ENCODE measurements around the gene ZNF385B.
"Not testable (repeated sequence)": the region's sequence is repeated elsewhere in the genome, so short reads cannot be mapped to it uniquely, and the experiment has no call there.

Gene ZNF385B

GRCh38 chr2:179861416-179862067 is at the start of gene ZNF385B:
ZNF385B (minus strand) TSS chr2:179861612.
- DNase-seq (ENCODE audit: low read depth in 2 of 2) = no peak

GRCh38 chr2:179910735-179911113 is 49.3 kb upstream of the ZNF385B start:
- DNase-seq (ENCODE audit: low read depth in 2 of 2) = no peak

GRCh38 chr2:179909845-179910734 is 48.7 kb upstream of the ZNF385B start:
- no peak for DNase-seq (ENCODE audit: low read depth in 2 of 2)

GRCh38 chr2:179900655-179901054 is 39.2 kb upstream of the ZNF385B start:
- no peak for DNase-seq (ENCODE audit: low read depth in 2 of 2)

- DNase-seq (ENCODE audit: low read depth in 2 of 2) = no peak
Observed at GRCh38 chr2:179899666-179900065, 38.3 kb upstream of the ZNF385B start.

- no peak for DNase-seq (ENCODE audit: low read depth in 2 of 2)
Observed at GRCh38 chr2:179898873-179899272, 37.5 kb upstream of the ZNF385B start.

- no peak for DNase-seq (ENCODE audit: low read depth in 2 of 2)
Observed at GRCh38 chr2:179893616-179894015, 32.2 kb upstream of the ZNF385B start.

GRCh38 chr2:179891237-179891636 is 29.8 kb upstream of the ZNF385B start:
- no peak for DNase-seq (ENCODE audit: low read depth in 2 of 2)

GRCh38 chr2:179890666-179891065 is 29.3 kb upstream of the ZNF385B start:
- no peak for DNase-seq (ENCODE audit: low read depth in 2 of 2)

- DNase-seq (ENCODE audit: low read depth in 2 of 2) = not testable (repeated sequence)
Observed at GRCh38 chr2:179888642-179889041, 27.2 kb upstream of the ZNF385B start.

GRCh38 chr2:179884193-179884592 is 22.8 kb upstream of the ZNF385B start:
- no peak for DNase-seq (ENCODE audit: low read depth in 2 of 2)

GRCh38 chr2:179882851-179883806 is 21.7 kb upstream of the ZNF385B start:
- DNase-seq (ENCODE audit: low read depth in 2 of 2) = no peak

GRCh38 chr2:179877601-179878364 is 16.4 kb upstream of the ZNF385B start:
- no peak for DNase-seq (ENCODE audit: low read depth in 2 of 2)

- no peak for DNase-seq (ENCODE audit: low read depth in 2 of 2)
Observed at GRCh38 chr2:179876266-179876665, 14.9 kb upstream of the ZNF385B start.

- no peak for DNase-seq (ENCODE audit: low read depth in 2 of 2)
Observed at GRCh38 chr2:179875864-179876263, 14.5 kb upstream of the ZNF385B start.

GRCh38 chr2:179862898-179863458 is 1.6 kb upstream of the ZNF385B start:
- DNase-seq (ENCODE audit: low read depth in 2 of 2) = no peak

- no peak for DNase-seq (ENCODE audit: low read depth in 2 of 2)
Observed at GRCh38 chr2:179861027-179861415, 391 bp downstream of the ZNF385B start.

- no peak for DNase-seq (ENCODE audit: low read depth in 2 of 2)
Observed at GRCh38 chr2:179860255-179861026, 971 bp downstream of the ZNF385B start.

GRCh38 chr2:179859523-179859922 is 1.9 kb downstream of the ZNF385B start:
- no peak for DNase-seq (ENCODE audit: low read depth in 2 of 2)

- DNase-seq (ENCODE audit: low read depth in 2 of 2) = no peak
Observed at GRCh38 chr2:179857236-179857635, 4.2 kb downstream of the ZNF385B start.

Data from stimulated activated CD8-positive, alpha-beta memory T cell treated with anti-CD3 and anti-CD28 coated beads, Interleukin-15, amount 100 ng/mL, for 4 hours (primary cell).